ENCODE data around the gene SH3BP5L. TPM values are rescaled to one million over a fixed set of nuclear protein-coding genes. Genes with fewer than 3 reads are reported as not detected.

The SH3BP5L gene
- polyA plus RNA-seq (2013): 15.8 TPM

GRCh38 chr1:248825909-248826760, at the start of gene SH3BP5L:
SH3BP5L (minus strand) TSS chr1:248825915; CDS start chr1:248824935, 980 bp downstream.
- peak within 1 kb of the TSS; percentile 90 to 99 (median 95) for H3K4me3 ChIP-seq (ENCODE audit: control insufficient read depth in 1 of 7, extremely low read depth in 1 of 7, insufficient read depth in 4 of 7, low read depth in 2 of 7, low read length in 6 of 7)
- H3K27ac ChIP-seq (ENCODE audit: insufficient read depth in 1 of 2, low read depth in 1 of 2, low read length in 2 of 2, poor library complexity in 1 of 2, severe bottlenecking in 2 of 2): peak within 1 kb of the TSS; percentile 99 to 100
- DNase-seq: peak; percentile 96 to 98 (median 98)
- CTCF ChIA-PET: interaction anchor here (0.9 to 2.2 kb wide), 4 partner anchors 11 to 21 kb away, joined by 4 to 7 read pairs (median 4); partner anchors contain the start of gene ZNF672
- H3K4me1 ChIP-seq (ENCODE audit: control extremely low read depth in 1 of 4, control insufficient read depth in 4 of 4, insufficient read depth in 4 of 4, low read length in 3 of 4): peaks cover 22 to 40% (median 31%) of the 10 kb centered on the region in 4 experiments
- POLR2A ChIA-PET: interaction anchor here (0.6 to 1.6 kb wide), 3 partner anchors 12 to 59 kb away, joined by 3 to 16 read pairs (median 4); partner anchors contain the start of gene ZNF672
- no peaks in the 10 kb centered on the region for H3K27me3 ChIP-seq (replicated peaks in 2 of 5; ENCODE audit: control insufficient read depth in 4 of 5, insufficient read depth in 5 of 5, low read length in 4 of 5)
- no peaks in the 10 kb centered on the region for H3K9me3 ChIP-seq (ENCODE audit: control extremely low read depth in 1 of 5, control insufficient read depth in 4 of 5, insufficient read depth in 2 of 5, low read depth in 1 of 5, low read length in 4 of 5)
- peaks cover 6 to 30% (median 17%) of the 10 kb centered on the region in 4 experiments for H3K36me3 ChIP-seq (ENCODE audit: control insufficient read depth in 4 of 4, insufficient read depth in 4 of 4, low read length in 3 of 4)
- whole genome bisulfite sequencing (ENCODE audit: insufficient coverage): 0% methylated on average over 54 of the region's 56 CpGs

- no peaks in the 10 kb centered on the region for H3K27me3 ChIP-seq (replicated peaks in 2 of 5; ENCODE audit: control insufficient read depth in 4 of 5, insufficient read depth in 5 of 5, low read length in 4 of 5)
- H3K9me3 ChIP-seq (ENCODE audit: control extremely low read depth in 1 of 5, control insufficient read depth in 4 of 5, insufficient read depth in 2 of 5, low read depth in 1 of 5, low read length in 4 of 5): no peaks in the 10 kb centered on the region
- H3K4me1 ChIP-seq (ENCODE audit: control extremely low read depth in 1 of 4, control insufficient read depth in 4 of 4, insufficient read depth in 4 of 4, low read length in 3 of 4): peaks cover 2 to 16% (median 7%) of the 10 kb centered on the region in 4 experiments
- peak overlapping the region; percentile 27 to 92 (median 86) for H3K4me3 ChIP-seq (ENCODE audit: control insufficient read depth in 1 of 7, extremely low read depth in 1 of 7, insufficient read depth in 4 of 7, low read depth in 2 of 7, low read length in 6 of 7)
- H3K27ac ChIP-seq (ENCODE audit: insufficient read depth in 1 of 2, low read depth in 1 of 2, low read length in 2 of 2, poor library complexity in 1 of 2, severe bottlenecking in 2 of 2): peak overlapping the region; percentile 79 to 94
- POLR2A ChIA-PET: interaction anchor here (1.0 to 1.8 kb wide), 4 partner anchors 14 to 35 kb away, joined by 3 to 10 read pairs (median 4); partner anchors contain the start of genes PGBD2 and ZNF692
- CTCF ChIA-PET: interaction anchor here (0.8 to 3.5 kb wide), 9 partner anchors 10 to 50 kb away, joined by 3 to 18 read pairs (median 4); partner anchors contain the start of genes ZNF672 and ZNF692
- H3K36me3 ChIP-seq (ENCODE audit: control insufficient read depth in 4 of 4, insufficient read depth in 4 of 4, low read length in 3 of 4): no peaks in the 10 kb centered on the region
- DNase-seq: peak; percentile 90 to 94 (median 94)
- 14% methylated on average over 20 of the region's 23 CpGs for WGBS (ENCODE audit: insufficient coverage)
Measured at GRCh38 chr1:248873993-248874533, 48.3 kb upstream of the SH3BP5L start.

GRCh38 chr1:248873409-248873992, 47.8 kb upstream of the SH3BP5L start:
- POLR2A ChIA-PET: interaction anchor here (1.0 to 2.0 kb wide), 5 partner anchors 11 to 35 kb away, joined by 3 to 10 read pairs (median 4); partner anchors contain the start of genes PGBD2 and ZNF692
- peak; percentile 94 to 98 (median 97) for DNase-seq
- H3K36me3 ChIP-seq (ENCODE audit: control insufficient read depth in 4 of 4, insufficient read depth in 4 of 4, low read length in 3 of 4): no peaks in the 10 kb centered on the region
- CTCF ChIA-PET: interaction anchor here (0.5 to 3.5 kb wide), 12 partner anchors 10 to 49 kb away, joined by 3 to 18 read pairs (median 4); partner anchors contain the start of genes ZNF672 and ZNF692
- WGBS (ENCODE audit: insufficient coverage): 0% methylated on average over 35 of the region's 41 CpGs
- H3K4me1 ChIP-seq (ENCODE audit: control extremely low read depth in 1 of 4, control insufficient read depth in 4 of 4, insufficient read depth in 4 of 4, low read length in 3 of 4): peaks cover 2 to 16% (median 7%) of the 10 kb centered on the region in 4 experiments
- H3K4me3 ChIP-seq (ENCODE audit: control insufficient read depth in 1 of 7, extremely low read depth in 1 of 7, insufficient read depth in 4 of 7, low read depth in 2 of 7, low read length in 6 of 7): peak overlapping the region; percentile 76 to 92 (median 86)
- H3K27ac ChIP-seq (ENCODE audit: insufficient read depth in 1 of 2, low read depth in 1 of 2, low read length in 2 of 2, poor library complexity in 1 of 2, severe bottlenecking in 2 of 2): peak overlapping the region; percentile 79 to 94
- H3K9me3 ChIP-seq (ENCODE audit: control extremely low read depth in 1 of 5, control insufficient read depth in 4 of 5, insufficient read depth in 2 of 5, low read depth in 1 of 5, low read length in 4 of 5): no peaks in the 10 kb centered on the region
- H3K27me3 ChIP-seq (replicated peaks in 2 of 5; ENCODE audit: control insufficient read depth in 4 of 5, insufficient read depth in 5 of 5, low read length in 4 of 5): no peaks in the 10 kb centered on the region

- 0% methylated on average over 22 of the region's 31 CpGs for WGBS (ENCODE audit: insufficient coverage)
- Histone ChIP-seq H3K27ac (ENCODE audit: insufficient read depth in 1 of 2, low read depth in 1 of 2, low read length in 2 of 2, poor library complexity in 1 of 2, severe bottlenecking in 2 of 2) (peak overlapping the region; percentile 79 to 94), H3K4me3 (ENCODE audit: control insufficient read depth in 1 of 7, extremely low read depth in 1 of 7, insufficient read depth in 4 of 7, low read depth in 2 of 7, low read length in 6 of 7) (peak overlapping the region; percentile 76 to 92 (median 86)), H3K36me3 (ENCODE audit: control insufficient read depth in 4 of 4, insufficient read depth in 4 of 4, low read length in 3 of 4) (no peaks in the 10 kb centered on the region), H3K27me3 (replicated peaks in 2 of 5; ENCODE audit: control insufficient read depth in 4 of 5, insufficient read depth in 5 of 5, low read length in 4 of 5) (no peaks in the 10 kb centered on the region), H3K4me1 (ENCODE audit: control extremely low read depth in 1 of 4, control insufficient read depth in 4 of 4, insufficient read depth in 4 of 4, low read length in 3 of 4) (peaks cover 2 to 16% (median 7%) of the 10 kb centered on the region in 4 experiments), H3K9me3 (ENCODE audit: control extremely low read depth in 1 of 5, control insufficient read depth in 4 of 5, insufficient read depth in 2 of 5, low read depth in 1 of 5, low read length in 4 of 5) (no peaks in the 10 kb centered on the region)
- ChIA-PET CTCF (interaction anchor here (0.5 to 3.5 kb wide), 11 partner anchors 9 to 49 kb away, joined by 3 to 18 read pairs (median 4); partner anchors contain the start of genes ZNF672 and ZNF692), POLR2A (interaction anchor here (0.6 to 2.0 kb wide), 6 partner anchors 10 to 56 kb away, joined by 3 to 10 read pairs (median 4); partner anchors contain the start of genes PGBD2 and ZNF692)
- peak in 2 of 3 donors; percentile 79 to 87 for DNase-seq
Measured at GRCh38 chr1:248872752-248873408, 47.2 kb upstream of the SH3BP5L start.

GRCh38 chr1:248871837-248872401, 46.2 kb upstream of the SH3BP5L start:
- H3K4me1 ChIP-seq (ENCODE audit: control extremely low read depth in 1 of 4, control insufficient read depth in 4 of 4, insufficient read depth in 4 of 4, low read length in 3 of 4): peaks cover 2 to 16% (median 7%) of the 10 kb centered on the region in 4 experiments
- H3K36me3 ChIP-seq (ENCODE audit: control insufficient read depth in 4 of 4, insufficient read depth in 4 of 4, low read length in 3 of 4): no peaks in the 10 kb centered on the region
- no peaks in the 10 kb centered on the region for H3K9me3 ChIP-seq (ENCODE audit: control extremely low read depth in 1 of 5, control insufficient read depth in 4 of 5, insufficient read depth in 2 of 5, low read depth in 1 of 5, low read length in 4 of 5)
- peak overlapping the region in 1 of 2 experiments; percentile 47 for H3K27ac ChIP-seq (ENCODE audit: insufficient read depth in 1 of 2, low read depth in 1 of 2, low read length in 2 of 2, poor library complexity in 1 of 2, severe bottlenecking in 2 of 2)
- no peaks in the 10 kb centered on the region for H3K27me3 ChIP-seq (replicated peaks in 2 of 5; ENCODE audit: control insufficient read depth in 4 of 5, insufficient read depth in 5 of 5, low read length in 4 of 5)
- 100% methylated on average over 3 of the region's 3 CpGs for WGBS (ENCODE audit: insufficient coverage)
- DNase-seq: no peak
- ChIA-PET CTCF (interaction anchor here (3.5 kb wide), 1 partner anchor 30 kb away, joined by 13 read pairs; no protein-coding TSS in a partner anchor), POLR2A (interaction anchor here (2.0 kb wide), 1 partner anchor 9 kb away, joined by 4 read pairs; no protein-coding TSS in a partner anchor)
- peak overlapping the region in 2 of 7 experiments; percentile 83 to 86 for H3K4me3 ChIP-seq (ENCODE audit: control insufficient read depth in 1 of 7, extremely low read depth in 1 of 7, insufficient read depth in 4 of 7, low read depth in 2 of 7, low read length in 6 of 7)
